ENCODE data around the gene ZC3H10. TPM values are rescaled to one million over a fixed set of nuclear protein-coding genes. Genes with fewer than 3 reads are reported as not detected.

Gene ZC3H10
- total RNA-seq, 1 experiment from 2014 or later = 11.8 TPM

- ChIA-PET POLR2A (ENCODE audit: low non-redundant PET) (interaction anchor here (0.6 kb wide), 1 partner anchor 44 kb away, joined by 5 read pairs; the partner anchor contains the start of gene RPL41), CTCF (no interaction called here)
- DNase-seq (ENCODE audit: low spot score) = no peak
- Histone ChIP-seq H3K36me3 (ENCODE audit: insufficient read depth, low read length, poor library complexity, severe bottlenecking) (peaks cover 56% of the 10 kb centered on the region), H3K27ac (ENCODE audit: low read depth, low read length, poor library complexity, severe bottlenecking) (peak overlapping the region; percentile 95), H3K4me3 (ENCODE audit: low read depth, low read length, poor library complexity, severe bottlenecking) (peak overlapping the region; percentile 78), H3K4me1 (ENCODE audit: insufficient read depth, low read length, poor library complexity, severe bottlenecking) (peaks cover 29% of the 10 kb centered on the region), H3K27me3 (replicated peaks; ENCODE audit: insufficient read depth, low read depth, low read length, poor library complexity) (no peaks in the 10 kb centered on the region), H3K9me3 (ENCODE audit: low read depth, low read length, poor library complexity, severe bottlenecking) (no peaks in the 10 kb centered on the region)
- intact Hi-C loops (cut with micrococcal nuclease; ENCODE audit: unreplicated experiment) = no loop called here
- no peak for TF ChIP-seq CTCF (conservative IDR thresholded peaks at IDR 0.05; ENCODE audit: low read depth, low read length)
- TF ChIP-seq EZH2 (IDR thresholded peaks at IDR 0.05; ENCODE audit: borderline replicate concordance, low read depth, low read length, poor library complexity, severe bottlenecking) = no peak
- BruUV-seq (replicated peaks) = no TSS peak
These were observed 42.2 kb downstream of the ZC3H10 start for GRCh38 chr12:56160193-56160763.

- Histone ChIP-seq H3K9me3 (ENCODE audit: low read depth, low read length, poor library complexity, severe bottlenecking) (no peaks in the 10 kb centered on the region), H3K4me1 (ENCODE audit: insufficient read depth, low read length, poor library complexity, severe bottlenecking) (peaks cover 29% of the 10 kb centered on the region), H3K27me3 (replicated peaks; ENCODE audit: insufficient read depth, low read depth, low read length, poor library complexity) (no peaks in the 10 kb centered on the region), H3K4me3 (ENCODE audit: low read depth, low read length, poor library complexity, severe bottlenecking) (no peak overlapping the region), H3K36me3 (ENCODE audit: insufficient read depth, low read length, poor library complexity, severe bottlenecking) (peaks cover 63% of the 10 kb centered on the region), H3K27ac (ENCODE audit: low read depth, low read length, poor library complexity, severe bottlenecking) (peak overlapping the region; percentile 95)
- no TSS peak for BruUV-seq (replicated peaks)
- ChIA-PET CTCF (no interaction called here), POLR2A (ENCODE audit: low non-redundant PET) (interaction anchor here (0.6 kb wide), 1 partner anchor 44 kb away, joined by 5 read pairs; the partner anchor contains the start of gene RPL41)
- DNase-seq (ENCODE audit: low spot score) = no peak
- intact Hi-C loops (cut with micrococcal nuclease; ENCODE audit: unreplicated experiment) = no loop called here
- TF ChIP-seq CTCF (conservative IDR thresholded peaks at IDR 0.05; ENCODE audit: low read depth, low read length) (no peak), EZH2 (IDR thresholded peaks at IDR 0.05; ENCODE audit: borderline replicate concordance, low read depth, low read length, poor library complexity, severe bottlenecking) (no peak)
These were observed 43.0 kb downstream of the ZC3H10 start for GRCh38 chr12:56160894-56161689.

DNA sequence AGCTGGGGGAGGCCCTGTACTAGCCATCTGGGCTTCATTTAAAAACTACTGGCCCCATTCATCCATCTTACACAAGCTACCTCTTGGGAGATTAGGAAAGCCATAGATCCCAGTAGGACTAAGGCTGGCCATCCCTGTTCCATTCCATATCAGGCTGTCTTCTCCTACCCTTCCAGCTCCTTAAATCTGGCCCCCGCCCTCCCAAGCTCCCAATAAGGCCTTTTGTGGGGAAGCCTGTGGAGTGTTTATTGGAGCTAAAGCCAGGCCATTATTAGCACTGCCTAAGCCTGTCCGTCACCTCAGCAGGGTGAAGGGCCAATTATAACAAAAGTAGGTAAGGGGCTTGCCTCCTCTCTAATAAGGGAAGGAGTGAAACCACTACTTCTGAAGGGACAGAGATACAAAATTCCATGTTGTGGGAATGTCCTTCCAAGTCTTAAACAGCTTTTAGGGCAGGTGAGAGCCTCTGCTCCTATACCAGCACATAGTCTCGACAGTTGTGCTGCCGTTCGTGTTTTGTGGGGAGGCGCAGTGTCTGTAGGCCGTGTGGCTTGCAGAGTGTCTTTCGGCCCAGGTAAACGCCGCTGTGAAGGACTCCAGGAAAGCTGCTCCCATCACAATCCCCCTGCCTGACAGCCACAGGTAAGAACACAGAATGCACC lies 43.8 kb downstream of the ZC3H10 start:
- Histone ChIP-seq H3K36me3 (ENCODE audit: insufficient read depth, low read length, poor library complexity, severe bottlenecking) (peaks cover 70% of the 10 kb centered on the region), H3K27me3 (replicated peaks; ENCODE audit: insufficient read depth, low read depth, low read length, poor library complexity) (no peaks in the 10 kb centered on the region), H3K27ac (ENCODE audit: low read depth, low read length, poor library complexity, severe bottlenecking) (peak overlapping the region; percentile 46), H3K4me1 (ENCODE audit: insufficient read depth, low read length, poor library complexity, severe bottlenecking) (peaks cover 29% of the 10 kb centered on the region), H3K9me3 (ENCODE audit: low read depth, low read length, poor library complexity, severe bottlenecking) (no peaks in the 10 kb centered on the region), H3K4me3 (ENCODE audit: low read depth, low read length, poor library complexity, severe bottlenecking) (no peak overlapping the region)
- ChIA-PET POLR2A (ENCODE audit: low non-redundant PET) (no interaction called here), CTCF (no interaction called here)
- intact Hi-C loops (cut with micrococcal nuclease; ENCODE audit: unreplicated experiment) = no loop called here
- no peak for DNase-seq (ENCODE audit: low spot score)
- no peak for TF ChIP-seq CTCF (conservative IDR thresholded peaks at IDR 0.05; ENCODE audit: low read depth, low read length)
- no peak for TF ChIP-seq EZH2 (IDR thresholded peaks at IDR 0.05; ENCODE audit: borderline replicate concordance, low read depth, low read length, poor library complexity, severe bottlenecking)
- BruUV-seq (replicated peaks) = no TSS peak

All from A673 (cell line).